Osteoblast (primary cell): ENCODE measurements around the gene HELZ. TPM values are rescaled to one million over a fixed set of nuclear protein-coding genes. Genes with fewer than 3 reads are reported as not detected.
"Not testable (repeated sequence)": the region's sequence is repeated elsewhere in the genome, so short reads cannot be mapped to it uniquely, and the experiment has no call there.

Experiments used
- DNase-seq: peaks from one replicate; pipeline ENCODE4 v3.0.0; 2011; ENCODE audit warnings: low spot score, mixed read lengths; ENCODE audit not compliant: insufficient read length; ENCODE audit errors: missing footprints
- H2AFZ ChIP-seq: 2 replicates; pipeline ENCODE4 v1.6.0; 2011; ENCODE audit warnings: mild to moderate bottlenecking, low read length
- H3K27ac ChIP-seq: 2 replicates; pipeline ENCODE4 v1.5.1; 2011; ENCODE audit warnings: mild to moderate bottlenecking, low read depth, low read length, moderate library complexity
- H3K27me3 ChIP-seq: 2 replicates; pipeline ENCODE4 v1.6.0; 2012; ENCODE audit warnings: mild to moderate bottlenecking, control low read depth, inconsistent platforms, low read length, moderate library complexity; ENCODE audit not compliant: insufficient read depth
- H3K36me3 ChIP-seq: 2 replicates; pipeline ENCODE4 v1.5.1; 2011; ENCODE audit warnings: mild to moderate bottlenecking, low read length, control low read depth, moderate library complexity; ENCODE audit not compliant: insufficient read depth
- H3K4me1 ChIP-seq: 2 replicates; pipeline ENCODE4 v1.5.1; 2011; ENCODE audit warnings: mild to moderate bottlenecking, low read length, control low read depth, moderate library complexity; ENCODE audit not compliant: insufficient read depth
- H3K4me2 ChIP-seq: 2 replicates; pipeline ENCODE4 v1.6.0; 2011; ENCODE audit warnings: mild to moderate bottlenecking, low read length; ENCODE audit not compliant: insufficient read depth
- H3K4me3 ChIP-seq: fragments of 200-600 bp; sonication (generic); 3 replicates; pipeline ENCODE4 v1.5.1; 2012; ENCODE audit warnings: mild to moderate bottlenecking, low read length, inconsistent platforms; ENCODE audit not compliant: insufficient read depth
- H3K79me2 ChIP-seq: 2 replicates; pipeline ENCODE4 v1.6.0; 2012; ENCODE audit warnings: mild to moderate bottlenecking, low read length, control low read depth, inconsistent platforms; ENCODE audit not compliant: insufficient read depth
- H3K9me3 ChIP-seq: 2 replicates; pipeline ENCODE4 v1.5.1; 2011; ENCODE audit warnings: low read depth, low read length, control low read depth
- H4K20me1 ChIP-seq: 2 replicates; pipeline ENCODE4 v1.6.0; 2012; ENCODE audit warnings: mild to moderate bottlenecking, low read length, control low read depth; ENCODE audit not compliant: insufficient read depth
- CTCF ChIP-seq: IDR thresholded peaks from 2 replicates; pipeline ENCODE4 v1.5.1; 2011; ENCODE audit warnings: mild to moderate bottlenecking, low read depth, low read length, moderate library complexity; ENCODE audit errors: extremely low read depth
- total RNA-seq: library from RNA; depleted of rRNA; stranded (reverse); fragments of >200 nt; gene quantifications from 2 replicates; pipeline ENCODE4 v1.2.3, GENCODE V29; 2012

The HELZ gene
- total RNA-seq, 1 donor: 56.8 TPM

GRCh38 chr17:67041941-67042899, 202.8 kb downstream of the HELZ start:
- DNase-seq: peak; percentile 75
- no peak overlapping the region for H3K4me2 ChIP-seq
- no peaks in the 10 kb centered on the region for H4K20me1 ChIP-seq
- H2AFZ ChIP-seq: no peak overlapping the region
- no peak overlapping the region for H3K4me3 ChIP-seq
- no peak overlapping the region for H3K27ac ChIP-seq
- peaks cover 18% of the 10 kb centered on the region for H3K27me3 ChIP-seq
- H3K36me3 ChIP-seq: no peaks in the 10 kb centered on the region
- no peaks in the 10 kb centered on the region for H3K4me1 ChIP-seq
- no peaks in the 10 kb centered on the region for H3K79me2 ChIP-seq
- no peaks in the 10 kb centered on the region for H3K9me3 ChIP-seq
- no peak for TF ChIP-seq CTCF

- no peaks in the 10 kb centered on the region for H3K79me2 ChIP-seq
- H3K36me3 ChIP-seq: no peaks in the 10 kb centered on the region
- H3K4me2 ChIP-seq: no peak overlapping the region
- no peaks in the 10 kb centered on the region for H3K4me1 ChIP-seq
- no peak for DNase-seq
- TF ChIP-seq CTCF: no peak
- H3K27ac ChIP-seq: no peak overlapping the region
- H3K9me3 ChIP-seq: no peaks in the 10 kb centered on the region
- peaks cover 18% of the 10 kb centered on the region for H3K27me3 ChIP-seq
- no peaks in the 10 kb centered on the region for H4K20me1 ChIP-seq
- H3K4me3 ChIP-seq: no peak overlapping the region
- no peak overlapping the region for H2AFZ ChIP-seq
Measured at GRCh38 chr17:67041531-67041930, 203.5 kb downstream of the HELZ start.

DNA sequence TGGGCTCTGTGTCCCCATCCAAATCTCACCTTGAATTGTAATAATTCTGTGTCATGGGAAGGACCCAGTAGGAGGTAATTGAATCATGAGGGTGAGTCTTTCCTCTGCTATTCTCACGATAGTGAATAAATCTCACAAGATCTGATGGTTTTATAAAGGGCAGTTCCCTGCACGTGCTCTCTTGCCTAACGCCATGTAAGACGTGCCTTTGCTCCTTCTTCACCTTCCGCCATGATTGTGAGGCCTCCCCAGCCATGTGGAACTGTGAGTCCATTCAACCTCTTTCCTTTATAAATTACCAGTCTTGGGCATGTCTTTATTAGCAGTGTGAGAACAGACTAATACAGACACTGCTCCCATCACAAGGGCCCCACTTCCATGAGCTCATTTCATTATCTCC, 203.9 kb downstream of the HELZ start:
- not testable (repeated sequence) for H3K36me3 ChIP-seq, H3K9me3 ChIP-seq, H3K27ac ChIP-seq, H3K79me2 ChIP-seq, H3K4me2 ChIP-seq, H4K20me1 ChIP-seq, H2AFZ ChIP-seq, DNase-seq, H3K4me1 ChIP-seq, H3K4me3 ChIP-seq
- H3K27me3 ChIP-seq: peaks cover 18% of the 10 kb centered on the region

- H2AFZ ChIP-seq: no peak overlapping the region
- H3K4me2 ChIP-seq: no peak overlapping the region
- no peak for TF ChIP-seq CTCF
- no peaks in the 10 kb centered on the region for H4K20me1 ChIP-seq
- no peak overlapping the region for H3K27ac ChIP-seq
- no peaks in the 10 kb centered on the region for H3K9me3 ChIP-seq
- H3K79me2 ChIP-seq: no peaks in the 10 kb centered on the region
- no peaks in the 10 kb centered on the region for H3K4me1 ChIP-seq
- no peaks in the 10 kb centered on the region for H3K36me3 ChIP-seq
- H3K4me3 ChIP-seq: no peak overlapping the region
- H3K27me3 ChIP-seq: peaks cover 18% of the 10 kb centered on the region
- DNase-seq: peak; percentile 72
Measured at GRCh38 chr17:67040652-67041051, 204.3 kb downstream of the HELZ start.
